ENCODE measurements around the gene ANKRD22. TPM values are rescaled to one million over a fixed set of nuclear protein-coding genes. Genes with fewer than 3 reads are reported as not detected.
"Not testable (repeated sequence)": the region's sequence is repeated elsewhere in the genome, so short reads cannot be mapped to it uniquely, and the experiment has no call there.

ANKRD22 gene
- total RNA-seq, 1 donor from 2014 or later = not detected

DNA sequence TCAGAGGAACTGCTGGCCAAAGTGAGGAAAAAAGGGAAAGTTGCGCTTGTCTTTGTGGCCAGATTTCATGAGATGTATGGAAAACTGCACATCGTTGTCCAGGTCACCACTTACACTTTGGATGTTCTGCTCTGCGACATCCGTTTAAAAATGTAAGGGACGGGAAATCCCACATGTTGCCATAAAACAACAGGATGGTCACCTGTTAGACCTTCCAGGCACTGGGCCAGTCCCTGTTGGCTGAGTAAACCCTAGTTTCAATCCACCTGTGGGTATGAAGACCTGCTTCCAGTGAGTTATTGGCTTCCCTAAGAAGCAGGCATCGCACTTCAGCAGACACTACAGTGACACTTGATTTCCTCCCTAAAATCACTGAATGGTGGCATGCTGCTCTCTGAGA, 25.7 kb upstream of the ANKRD22 start:
- DNase-seq = no peak

DNA sequence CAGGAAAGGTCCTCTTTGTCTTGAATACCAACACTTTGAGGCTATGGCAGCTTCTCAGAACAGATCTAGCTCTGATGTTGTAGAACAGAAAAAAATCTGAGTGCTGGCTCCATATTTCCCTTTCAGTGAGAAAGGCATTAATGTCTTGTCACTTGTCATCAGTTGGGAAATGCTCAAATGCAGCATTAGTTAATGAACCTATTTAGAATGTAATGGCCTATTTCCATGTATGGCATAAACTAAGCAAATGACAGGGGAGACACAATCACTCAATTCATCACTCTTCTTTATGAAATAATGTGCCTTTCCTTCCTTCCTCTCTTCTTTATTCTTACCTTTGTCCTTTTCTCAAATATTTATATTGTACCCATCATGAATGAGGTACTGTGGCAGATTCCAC, 23.4 kb upstream of the ANKRD22 start:
- DNase-seq = no peak

DNA sequence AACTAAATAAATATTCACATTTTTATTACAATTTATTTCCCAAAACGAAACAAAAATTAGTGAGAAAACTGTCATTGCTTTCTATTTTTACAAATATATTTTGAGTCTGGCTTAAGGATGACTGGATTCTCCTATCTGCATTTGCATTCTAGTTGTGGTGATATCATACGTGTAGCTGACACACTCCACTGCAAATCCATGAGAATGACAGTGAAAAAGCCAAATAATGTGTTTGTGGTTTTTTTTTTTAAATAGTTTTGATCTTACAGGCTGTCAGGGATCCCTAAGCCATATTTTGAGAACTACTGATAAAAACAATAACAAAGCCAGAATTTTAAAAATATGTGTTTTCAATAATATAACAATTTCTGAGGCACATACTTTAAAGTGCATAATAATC, 22.6 kb upstream of the ANKRD22 start:
- DNase-seq = no peak

DNA sequence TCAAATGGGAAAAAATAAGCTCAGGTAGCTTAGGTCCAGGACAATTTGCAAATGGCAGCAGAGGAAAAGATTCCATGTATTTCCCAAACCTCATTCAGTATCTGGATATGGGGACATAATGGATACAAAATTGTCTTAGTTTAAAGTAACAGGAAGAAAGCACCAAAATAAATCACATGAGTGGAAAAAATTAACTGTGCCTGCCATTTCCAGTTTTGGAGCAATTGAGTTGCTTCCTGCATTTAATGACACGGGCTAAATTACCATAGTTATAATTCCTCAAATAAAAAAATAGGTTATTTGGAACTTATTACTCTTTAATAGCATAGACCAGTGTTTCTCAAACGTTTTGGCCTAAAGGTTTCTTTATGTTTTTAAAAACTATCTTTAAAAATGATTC, 22.1 kb upstream of the ANKRD22 start:
- DNase-seq = no peak

DNA sequence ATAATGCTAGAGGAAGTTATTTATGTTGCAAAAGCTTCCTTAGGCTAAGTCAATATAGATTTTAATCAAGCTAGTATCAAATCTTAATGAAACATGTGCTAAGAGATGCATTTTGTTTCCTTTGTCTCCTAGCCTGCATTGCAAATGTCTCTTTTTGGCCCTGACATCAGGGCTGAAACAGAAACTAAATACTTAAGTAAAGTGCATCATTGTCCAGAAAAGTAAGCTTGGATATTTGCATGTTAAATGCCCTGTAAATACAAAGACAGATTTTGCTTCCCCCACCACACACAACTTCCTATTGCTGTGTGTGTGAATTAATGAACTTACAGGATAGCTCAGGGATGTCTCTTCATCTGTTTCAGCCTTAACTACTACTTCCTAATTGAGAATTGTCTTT, 18.4 kb upstream of the ANKRD22 start:
- no peak for DNase-seq

DNA sequence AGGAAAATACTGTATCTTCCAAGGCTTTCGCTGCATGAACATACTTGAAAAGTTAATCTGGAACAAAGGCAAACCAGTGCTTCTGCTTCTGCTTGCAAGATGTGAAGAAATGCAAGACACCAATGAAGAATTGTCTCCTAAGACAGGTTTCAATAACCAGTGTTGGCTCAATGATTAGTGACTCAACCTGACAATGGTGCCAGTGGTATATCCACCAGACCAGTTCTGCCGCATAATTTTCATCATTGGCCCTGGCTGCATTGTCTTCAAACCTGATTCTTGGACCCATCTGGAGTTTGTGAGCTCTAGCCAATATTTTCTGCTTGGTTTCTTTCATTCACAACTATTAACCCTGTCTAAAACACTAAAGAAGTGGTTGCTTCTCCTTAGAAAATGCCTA, 14.8 kb upstream of the ANKRD22 start:
- no peak for DNase-seq

DNA sequence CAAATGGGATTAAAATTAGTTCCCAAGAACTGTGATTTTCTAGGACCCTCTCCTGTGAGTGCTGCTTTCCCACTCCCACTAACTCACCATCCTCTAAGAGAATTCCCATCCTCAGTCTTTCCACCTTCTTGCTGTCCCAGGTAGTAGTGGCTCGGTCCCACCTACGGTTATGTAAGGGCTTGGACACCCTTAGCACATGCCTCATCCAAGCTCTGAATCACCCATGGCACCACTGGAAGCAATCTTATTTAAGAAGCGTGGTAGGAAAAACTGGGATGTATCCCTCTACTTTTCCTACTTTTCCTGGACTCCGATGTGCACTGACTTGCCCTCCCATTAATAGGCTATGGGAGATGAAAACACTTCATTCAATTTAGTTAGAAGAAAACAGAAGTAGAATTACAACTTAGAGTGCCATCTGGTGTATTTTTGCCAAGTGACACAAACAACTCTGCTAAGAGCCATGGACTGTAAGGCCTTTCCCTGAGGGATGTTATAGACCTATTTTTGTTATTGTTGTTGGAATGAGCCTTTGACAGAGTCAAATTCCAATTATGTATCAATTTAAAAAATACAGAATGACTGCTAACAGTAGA, 13.7 kb upstream of the ANKRD22 start:
- no peak for DNase-seq

DNA sequence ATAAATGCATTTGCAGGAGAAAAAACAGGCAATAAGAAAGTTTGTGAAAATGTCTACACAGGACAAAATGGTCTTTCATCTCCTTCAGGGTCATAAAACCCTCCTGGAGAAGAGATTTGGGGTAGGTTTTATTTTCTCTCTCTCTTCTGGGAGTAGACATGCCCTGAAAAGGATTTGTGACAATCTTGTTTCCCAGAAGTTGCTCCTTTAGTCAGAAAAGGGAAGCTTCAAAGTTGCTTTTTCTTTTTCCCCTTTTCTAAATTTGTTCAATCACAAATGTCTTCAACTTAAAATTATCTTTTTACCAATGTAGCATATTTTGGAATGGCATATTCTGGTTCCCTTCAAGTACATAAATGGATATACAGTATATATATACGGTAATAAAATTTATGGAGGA, 9.4 kb upstream of the ANKRD22 start:
- no peak for DNase-seq

DNA sequence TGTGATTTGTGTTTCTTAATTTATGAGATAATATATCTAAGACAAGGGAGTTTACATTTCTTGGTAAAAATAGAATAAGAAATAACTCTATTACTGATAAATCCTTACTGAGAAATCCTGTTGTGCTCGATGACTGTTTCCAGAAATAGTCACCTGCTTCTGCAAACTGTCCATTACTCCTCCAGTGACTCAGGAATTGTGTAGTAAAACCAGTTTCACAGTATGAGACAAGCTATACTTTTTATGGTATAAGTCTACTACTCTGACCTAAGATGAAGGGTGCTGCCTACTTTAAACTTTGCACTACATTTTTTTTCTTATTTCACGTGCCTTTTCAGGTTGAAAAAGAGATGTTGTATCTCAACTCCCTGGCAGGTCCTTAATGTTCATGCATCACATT, 6.8 kb upstream of the ANKRD22 start:
- no peak for DNase-seq

DNA sequence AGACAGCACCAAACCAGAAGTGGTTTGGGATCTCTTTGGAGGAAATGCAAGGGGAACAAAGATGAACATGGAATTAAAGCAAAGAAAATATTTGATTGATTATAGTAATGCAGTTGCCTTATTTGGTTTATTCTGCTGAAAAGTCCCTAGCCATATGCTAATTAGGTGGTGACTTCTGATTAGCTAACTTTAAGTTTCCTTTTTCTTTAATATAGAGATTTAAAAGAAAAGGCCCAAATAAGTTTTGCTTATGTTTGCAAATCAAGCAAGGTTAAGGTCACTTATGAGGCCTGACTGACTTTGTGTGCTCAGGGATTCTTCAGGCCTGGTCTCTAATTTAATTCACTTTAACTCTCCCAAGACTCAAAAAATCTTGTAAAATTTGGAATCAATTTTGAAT, 6.2 kb upstream of the ANKRD22 start:
- DNase-seq = no peak

DNA sequence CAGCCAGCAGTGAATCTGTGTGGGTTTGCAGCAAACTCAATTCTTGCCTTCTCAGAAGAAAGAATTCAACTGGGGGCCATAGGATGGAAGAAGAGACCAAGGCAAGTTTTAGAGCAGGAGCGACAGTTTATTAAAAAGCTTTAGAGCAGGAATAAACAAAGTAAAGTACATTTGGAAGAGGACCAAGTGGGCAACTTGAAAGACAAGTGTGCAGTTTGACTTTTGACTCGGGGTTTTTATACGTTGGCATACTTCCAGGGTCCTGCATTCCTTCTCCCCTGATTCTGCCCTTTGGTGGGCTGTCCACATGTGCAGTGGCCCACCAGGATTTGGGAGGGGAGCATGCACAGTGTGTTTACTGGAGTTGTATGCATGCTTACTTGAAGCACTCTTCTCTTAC, 3.0 kb upstream of the ANKRD22 start:
- no peak for DNase-seq

DNA sequence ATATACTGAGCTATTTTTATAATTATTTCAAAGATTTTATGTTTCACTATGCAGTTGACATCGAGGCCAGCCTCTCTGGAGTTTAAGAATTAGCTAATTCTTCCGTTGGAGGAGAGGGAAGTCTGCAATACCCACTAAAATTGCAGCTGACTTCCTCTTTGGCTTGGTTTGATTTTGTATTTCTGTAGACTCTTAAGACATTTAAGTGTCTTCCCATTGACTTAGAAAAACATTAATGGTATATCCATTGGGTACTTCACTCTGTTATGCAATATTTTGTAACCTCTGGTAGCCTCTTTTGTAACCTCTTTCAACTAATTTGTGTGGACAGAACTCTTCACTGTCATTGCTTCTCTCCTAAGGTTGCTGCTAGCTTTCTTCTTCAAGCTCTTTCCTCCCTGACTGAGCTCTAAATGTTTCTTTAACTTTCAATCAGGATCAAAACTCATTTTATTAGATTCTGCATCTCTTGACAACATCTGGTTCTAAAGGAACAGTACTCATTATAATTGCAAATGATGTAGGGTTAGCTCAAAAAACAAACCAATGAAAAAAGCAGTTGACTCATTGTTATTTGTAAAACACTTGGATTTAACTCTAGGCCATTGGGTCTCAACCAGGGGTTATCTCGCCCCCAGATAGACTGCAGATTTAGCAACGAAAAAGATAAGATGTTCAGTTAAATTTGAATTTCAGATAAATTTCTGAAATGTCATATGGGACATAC, 1.7 kb upstream of the ANKRD22 start:
- DNase-seq = no peak

DNA sequence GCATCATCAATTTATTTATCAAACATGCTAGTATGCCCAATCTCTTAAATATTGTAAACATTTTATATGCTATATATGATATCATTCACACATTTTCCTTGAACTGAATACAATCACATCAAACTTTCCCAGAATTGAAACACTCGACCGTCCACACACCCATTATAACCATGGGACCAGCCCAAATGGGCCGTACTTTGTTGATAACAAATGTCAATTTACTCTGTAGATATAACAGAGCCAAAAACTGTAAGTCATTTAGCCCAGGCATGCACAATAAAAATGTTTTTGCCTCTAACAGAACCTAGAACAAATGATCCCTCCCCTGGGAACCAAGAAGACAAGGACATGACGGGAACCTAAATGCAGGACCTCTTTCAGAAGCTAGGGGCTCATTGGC, 683 bp upstream of the ANKRD22 start:
- DNase-seq = no peak

DNA sequence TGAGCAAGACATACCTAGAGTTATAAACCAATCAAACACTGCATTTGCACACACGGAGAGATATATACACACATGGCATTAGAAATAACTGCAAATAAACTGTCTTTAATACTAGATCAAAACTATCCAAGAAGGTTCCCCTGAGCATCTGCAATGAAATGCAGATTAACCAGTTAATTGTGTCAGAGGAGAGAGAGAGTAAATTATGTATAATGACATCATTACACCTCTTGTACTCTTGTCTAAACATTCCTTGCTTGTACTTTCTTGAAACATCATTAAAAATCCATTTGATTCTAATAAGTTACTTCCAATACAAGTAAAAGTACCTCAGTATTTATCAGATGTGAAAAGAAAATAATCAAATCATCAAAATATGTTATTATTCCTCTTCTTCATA, 932 bp downstream of the ANKRD22 start:
- DNase-seq = no peak

DNA sequence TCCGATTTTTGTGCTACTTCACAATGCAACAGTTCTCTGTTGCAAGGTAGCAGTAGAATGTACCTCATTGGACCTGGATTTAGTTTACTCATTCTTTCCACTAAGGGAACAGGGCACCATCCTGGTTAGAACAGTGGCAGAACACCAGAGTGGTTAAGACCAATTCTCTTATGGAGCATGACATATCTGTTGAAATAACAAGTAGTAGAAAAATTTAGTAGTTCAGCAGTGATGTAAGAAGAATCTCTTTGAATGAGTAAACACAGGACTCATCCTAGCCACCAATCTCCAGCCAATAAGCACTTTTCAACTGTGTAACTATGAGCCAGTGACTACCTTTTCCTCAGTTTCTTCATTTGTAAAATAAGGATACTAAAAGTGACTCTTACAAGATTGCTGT, 2.4 kb downstream of the ANKRD22 start:
- DNase-seq = no peak

DNA sequence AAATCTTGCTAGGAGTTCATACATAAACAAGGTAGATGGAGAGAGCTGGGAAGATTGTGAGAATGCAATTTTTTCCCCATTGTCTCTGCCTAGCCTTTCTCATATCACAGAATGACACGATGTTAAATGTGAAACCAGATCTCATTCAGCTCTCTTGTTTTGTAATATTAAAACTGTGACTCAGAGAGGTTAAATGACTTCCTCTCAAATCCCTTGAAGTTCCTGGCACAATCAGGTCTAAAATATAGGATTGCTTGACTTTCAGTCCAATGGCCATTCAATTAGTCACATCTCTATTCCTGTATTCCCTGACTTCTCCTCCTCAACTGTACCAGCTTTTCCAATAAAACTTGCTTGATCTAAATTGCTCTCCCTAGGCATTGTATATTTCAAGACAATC, 3.1 kb downstream of the ANKRD22 start:
- DNase-seq = peak; percentile 66

DNA sequence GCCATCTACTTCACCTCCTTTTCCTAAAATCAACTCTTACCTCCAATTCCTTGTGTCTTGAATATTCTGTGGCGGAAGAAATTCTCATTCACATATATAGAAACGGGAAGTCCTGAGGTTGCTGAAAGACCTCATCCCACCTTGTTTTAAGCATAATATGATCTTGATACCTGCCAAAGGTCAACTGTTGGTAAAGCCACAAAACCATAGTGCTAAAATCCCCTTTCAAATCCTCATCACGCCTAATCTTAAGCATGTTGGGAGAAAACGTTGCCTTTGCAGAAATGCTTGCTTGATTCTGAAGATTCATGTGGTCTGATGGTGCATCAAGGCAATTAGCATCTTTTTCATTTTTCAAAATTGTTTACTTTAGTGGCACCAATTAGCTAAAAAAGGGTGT, 8.5 kb downstream of the ANKRD22 start:
- DNase-seq = no peak

DNA sequence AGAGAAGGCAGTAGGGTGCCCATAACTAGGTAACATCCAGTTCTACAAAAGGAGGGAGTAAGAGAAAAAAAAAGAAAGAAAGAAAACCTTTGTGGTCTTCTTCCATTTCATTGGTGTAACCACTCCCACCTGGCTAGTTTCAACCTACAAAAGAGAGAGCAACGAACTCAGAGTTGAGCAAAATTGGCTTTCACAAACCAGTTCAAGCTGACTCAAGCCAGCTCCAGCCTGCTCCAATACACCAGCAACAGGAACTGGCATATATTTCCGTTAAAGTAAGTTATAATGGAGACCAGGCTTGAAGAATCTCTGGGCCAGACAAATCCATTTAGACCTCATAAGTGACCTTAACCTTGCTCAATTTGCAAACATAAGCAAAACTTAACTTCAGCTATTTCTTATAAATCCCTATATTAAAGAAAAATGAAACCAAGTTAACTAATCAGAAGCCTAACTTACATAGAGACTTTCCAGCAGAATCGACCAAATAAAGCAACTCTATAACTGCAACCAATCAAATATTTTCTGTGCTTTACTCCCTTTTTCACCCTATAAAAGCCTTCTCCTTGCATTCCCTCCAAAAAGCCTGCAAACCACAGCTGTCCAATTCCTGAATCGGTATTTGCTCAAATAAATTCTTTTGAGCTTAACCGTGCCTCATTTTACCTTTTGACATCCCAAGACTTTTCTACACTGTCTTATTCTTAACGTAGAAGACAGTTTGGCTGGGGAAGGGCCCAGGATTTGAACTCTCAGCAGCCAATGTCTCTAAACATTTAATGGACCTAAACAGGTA, 10.1 kb downstream of the ANKRD22 start:
- no peak for DNase-seq

DNA sequence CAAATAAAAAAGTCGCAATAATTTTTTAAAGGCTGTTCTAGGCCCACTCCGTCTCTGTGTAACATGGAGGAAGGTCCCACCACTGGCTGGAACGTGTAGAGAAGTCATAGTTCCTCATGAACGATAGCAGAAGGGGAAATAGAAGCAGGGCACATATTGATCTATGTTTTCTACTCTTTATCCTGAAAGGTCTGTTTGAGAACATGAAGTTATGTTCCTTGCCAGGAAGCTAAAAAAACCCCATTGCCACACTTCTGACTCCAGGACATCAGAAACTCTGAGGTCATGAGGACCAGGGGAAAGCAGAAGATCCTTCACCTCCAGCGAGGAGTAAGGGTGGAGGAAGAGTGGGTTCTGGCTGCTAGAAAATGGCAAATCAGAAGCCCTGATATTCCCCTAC, 10.8 kb downstream of the ANKRD22 start:
- DNase-seq = no peak

DNA sequence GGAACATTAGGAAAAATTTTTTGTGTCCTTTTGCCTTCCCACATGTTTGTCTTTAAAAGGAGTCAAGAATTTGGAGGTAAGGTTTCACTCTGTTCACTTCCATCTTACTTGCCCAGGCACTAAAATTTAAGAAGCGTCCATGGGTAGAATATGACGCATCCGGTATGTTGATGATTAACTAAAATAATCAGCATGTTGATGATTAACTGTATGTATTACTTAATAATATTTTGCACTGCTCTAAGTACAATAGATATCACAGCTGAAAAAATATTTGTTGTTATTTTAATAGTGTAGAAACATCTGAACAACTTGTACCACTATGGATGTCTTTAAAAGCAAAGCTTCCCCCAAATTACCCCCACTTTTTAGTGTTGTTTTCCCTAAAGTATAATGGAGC, 11.5 kb downstream of the ANKRD22 start:
- DNase-seq = no peak

DNA sequence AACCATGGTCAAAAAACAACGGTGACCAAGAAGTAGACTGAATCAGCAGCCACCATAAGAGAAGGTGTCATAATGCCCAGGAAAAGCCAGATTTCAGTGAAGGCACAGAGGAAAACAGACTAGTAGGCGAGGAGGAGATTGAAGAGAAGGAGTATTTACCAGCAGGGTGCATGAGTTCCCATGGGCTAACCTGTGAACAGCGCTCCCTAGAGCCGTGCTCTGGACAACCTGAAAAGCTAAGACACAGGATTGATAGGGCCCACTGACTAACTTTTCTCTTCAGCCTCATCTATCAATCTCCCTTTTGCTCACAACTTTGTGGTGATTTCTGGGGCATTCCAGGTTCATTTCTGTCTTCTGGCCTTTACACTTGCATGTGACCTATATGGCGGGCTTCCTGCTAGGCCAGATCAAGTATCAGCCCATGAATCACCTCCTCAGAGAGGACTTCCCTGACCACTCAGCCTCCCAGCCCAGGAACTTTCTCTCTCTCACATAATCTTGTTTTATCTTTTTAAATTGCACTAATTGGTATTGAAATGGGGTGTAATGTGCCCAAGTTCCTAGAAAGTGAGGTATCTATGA, 12.8 kb downstream of the ANKRD22 start:
- no peak for DNase-seq

DNA sequence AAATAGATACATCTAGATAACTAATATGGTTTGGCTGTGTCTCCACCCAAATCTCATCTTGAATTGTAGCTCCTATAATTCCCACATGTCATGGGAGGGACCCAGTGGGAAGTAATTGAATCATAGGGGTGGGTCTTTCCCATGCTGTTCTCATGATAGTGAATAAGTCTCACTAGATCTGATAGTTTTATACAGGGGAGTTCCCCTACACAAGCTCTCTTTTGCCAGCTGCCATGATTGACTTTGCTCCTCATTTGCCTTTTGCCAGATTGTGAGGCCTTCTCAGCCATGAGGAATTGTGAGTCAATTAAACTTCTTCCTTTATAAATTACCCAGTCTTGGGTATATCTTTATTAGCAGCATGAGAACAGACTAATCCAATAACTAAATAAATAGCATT, 14.0 kb downstream of the ANKRD22 start:
- DNase-seq = not testable (repeated sequence)

DNA sequence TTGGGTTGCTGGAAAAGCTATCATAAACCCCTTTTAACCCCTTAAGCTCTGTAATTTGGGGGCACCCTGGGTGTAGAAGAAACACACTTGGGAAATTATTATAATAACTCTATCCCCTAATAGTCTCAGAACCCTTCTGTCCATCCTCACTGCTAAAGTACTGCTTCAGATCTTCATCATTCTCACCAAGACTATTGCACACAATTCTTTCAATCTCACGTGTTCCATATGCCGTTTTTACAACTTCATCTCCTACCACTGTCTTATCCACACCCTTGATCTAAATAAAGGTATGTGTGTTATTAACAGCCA, 15.8 kb downstream of the ANKRD22 start:
- no peak for DNase-seq

Data from dermis blood vessel endothelial cell (primary cell).